Measurements from ENCODE around the gene ARL14EP.

The ARL14EP gene

GRCh38 chr11:30328681-30329080 lies 5.8 kb downstream of the ARL14EP start:
- no peak for DNase-seq

- DNase-seq = no peak
Measured at GRCh38 chr11:30329150-30329940, 6.4 kb downstream of the ARL14EP start.

- no peak for DNase-seq
Measured at GRCh38 chr11:30333405-30333804, 10.5 kb downstream of the ARL14EP start.

GRCh38 chr11:30342736-30343166 lies 19.8 kb downstream of the ARL14EP start:
- no peak for DNase-seq

- no peak for DNase-seq
Measured at GRCh38 chr11:30344085-30344484, 21.2 kb downstream of the ARL14EP start.

- DNase-seq = no peak
Measured at GRCh38 chr11:30345644-30346043, 22.7 kb downstream of the ARL14EP start.

GRCh38 chr11:30346068-30346688 lies 23.3 kb downstream of the ARL14EP start:
- DNase-seq = no peak

GRCh38 chr11:30348035-30348434 lies 25.1 kb downstream of the ARL14EP start:
- no peak for DNase-seq

- no peak for DNase-seq
Measured at GRCh38 chr11:30349885-30350284, 27.0 kb downstream of the ARL14EP start.

- DNase-seq = no peak
Measured at GRCh38 chr11:30350384-30350783, 27.5 kb downstream of the ARL14EP start.

- no peak for DNase-seq
Measured at GRCh38 chr11:30351061-30351460, 28.2 kb downstream of the ARL14EP start.

- DNase-seq = no peak
Measured at GRCh38 chr11:30356391-30356790, 33.5 kb downstream of the ARL14EP start.

- no peak for DNase-seq
Measured at GRCh38 chr11:30357872-30358271, 35.0 kb downstream of the ARL14EP start.

- DNase-seq = no peak
Measured at GRCh38 chr11:30358536-30358935, 35.6 kb downstream of the ARL14EP start.

- DNase-seq = no peak
Measured at GRCh38 chr11:30360741-30361140, 37.8 kb downstream of the ARL14EP start.

- no peak for DNase-seq
Measured at GRCh38 chr11:30364139-30364836, 41.4 kb downstream of the ARL14EP start.

GRCh38 chr11:30364837-30365482 lies 42.1 kb downstream of the ARL14EP start:
- DNase-seq = no peak

- DNase-seq = no peak
Measured at GRCh38 chr11:30365793-30366517, 43.1 kb downstream of the ARL14EP start.

- no peak for DNase-seq
Measured at GRCh38 chr11:30368394-30368793, 45.5 kb downstream of the ARL14EP start.

GRCh38 chr11:30370164-30370563 lies 47.3 kb downstream of the ARL14EP start:
- no peak for DNase-seq

- no peak for DNase-seq
Measured at GRCh38 chr11:30377347-30377746, 54.4 kb downstream of the ARL14EP start.

- DNase-seq = no peak
Measured at GRCh38 chr11:30380846-30381245, 57.9 kb downstream of the ARL14EP start.

- no peak for DNase-seq
Measured at GRCh38 chr11:30381879-30382278, 59.0 kb downstream of the ARL14EP start.

All from activated gamma-delta T cell (primary cell).